Spleen (tissue), 11 donors: Measurements from ENCODE around the gene CDHR3. TPM values are rescaled to one million over a fixed set of nuclear protein-coding genes. Genes with fewer than 3 reads are reported as not detected.

Source experiments
- DNase-seq: peaks from one replicate; pipeline ENCODE4 v3.0.0-alpha.2; 2020
- H3K27ac ChIP-seq, 8 donors: fragments of 200-600 bp; sonication (generic) in 7 of 8; 1 replicate in 4 of 8; 2 replicates in 4 of 8; pipeline versions ENCODE4 v1.5.0 to v1.8.0; 2016 to 2021; ENCODE audit warnings: inconsistent platforms in 4 of 8, mild to moderate bottlenecking in 4 of 8, moderate library complexity in 1 of 8
- H3K27me3 ChIP-seq, 7 donors: fragments of 200-600 bp; sonication (generic) in 6 of 7; replicated peaks in 1 of 7; 1 replicate in 4 of 7; 2 replicates in 3 of 7; pipeline versions ENCODE4 v1.5.0 to v1.8.0; 2016 to 2021; ENCODE audit warnings: inconsistent platforms in 3 of 7, mild to moderate bottlenecking in 1 of 7
- H3K36me3 ChIP-seq, 6 donors: fragments of 200-600 bp; sonication (generic) in 5 of 6; 1 replicate in 4 of 6; 2 replicates in 2 of 6; pipeline versions ENCODE4 v1.5.0 to v1.8.0; 2016 to 2021; ENCODE audit warnings: inconsistent platforms in 2 of 6
- H3K4me1 ChIP-seq, 6 donors: fragments of 200-600 bp; sonication (generic) in 5 of 6; 1 replicate in 3 of 6; 2 replicates in 3 of 6; pipeline versions ENCODE4 v1.5.0 to v1.8.0; 2016 to 2021; ENCODE audit warnings: inconsistent platforms in 3 of 6
- H3K4me3 ChIP-seq, 8 donors: fragments of 200-600 bp; sonication (generic) in 7 of 8; 1 replicate in 4 of 8; 2 replicates in 4 of 8; pipeline versions ENCODE4 v1.5.0 to v1.8.0; 2016 to 2021; ENCODE audit warnings: inconsistent platforms in 4 of 8, mild to moderate bottlenecking in 4 of 8, moderate library complexity in 2 of 8
- H3K9me3 ChIP-seq, 8 donors: fragments of 200-600 bp; sonication (generic) in 7 of 8; 1 replicate in 4 of 8; 2 replicates in 4 of 8; pipeline versions ENCODE4 v1.5.0 to v1.8.0; 2016 to 2021; ENCODE audit warnings: inconsistent platforms in 4 of 8
- CTCF ChIP-seq, 11 experiments: fragments of 200-600 bp in 7 of 11; fragments of 450-650 bp in 4 of 11; sonication (generic) in 4 of 11; IDR thresholded peaks in 8 of 11; conservative IDR thresholded peaks in 3 of 11; 1 replicate in 7 of 11; 2 replicates in 4 of 11; pipeline versions ENCODE4 v1.4.0 to v1.8.0; 2016 to 2021; ENCODE audit warnings: antibody characterized with exemption in 11 of 11, inconsistent platforms in 4 of 11, mild to moderate bottlenecking in 1 of 11
- POLR2A ChIP-seq, 3 donors: fragments of 450-650 bp; IDR thresholded peaks; one replicate each; pipeline ENCODE4 v1.5.1; 2017; ENCODE audit warnings: antibody characterized with exemption in 3 of 3, mild to moderate bottlenecking in 1 of 3
- POLR2AphosphoS5 ChIP-seq, 3 donors: sonication (generic); formaldehyde crosslinking; IDR thresholded peaks; one replicate each; pipeline ENCODE4 v1.5.1; 2017; ENCODE audit warnings: antibody characterized with exemption in 3 of 3
- WGBS, 5 donors: extraction: QIAGEN DNeasy Blood & Tissue Kit in 3 of 5; methylation state at CpG; one replicate each; pipeline versions ENCODE4 v1.1.5 to v1.1.7; 2013 to 2018; 5-methylcytosine and 5-hydroxymethylcytosine counted together
- intact Hi-C: fragments of 100-400 bp; cut with DNase I; formaldehyde crosslinking; loops from one replicate; pipeline ENCODE4 v1.15.0; 2023; ENCODE audit warnings: low total_unique reads
- polyA plus RNA-seq, 3 donors: library from polyadenylated mRNA; stranded (reverse); fragments of 200-250 nt; gene quantifications; one replicate each; pipeline ENCODE4 v1.2.1, GENCODE V29; 2013
- total RNA-seq, 7 donors: library from RNA; depleted of rRNA in 3 of 7; stranded (reverse); fragments of >200 nt in 3 of 7; fragmentation: NEBNext Ultra II Directional in 4 of 7; extraction: Animal tissue kit (Norgen Biotek cat#: 25700) in 4 of 7; gene quantifications; one replicate each; pipeline versions ENCODE4 v1.1.0 to v1.2.1, GENCODE V29; 2016 to 2021
- donor health status: healthy with polysubstance abuse.
- donor health status: DM: no; HTN: no; CAD: no; lungs with moderate emphysema.
- donor health status: DM: no; HTN: no; CAD: no.
- donor health status: Bipolar disorder and iron deficiency.
- donor health status: healthy.
- donor health status: DM: no; HTN: no; CAD: no.
- donor health status: DM: yes; HTN: yes; CAD: no.

CDHR3 gene
- total and polyA plus RNA-seq, 10 donors = 0.32 to 3.8 (median 1.2) TPM

DNA sequence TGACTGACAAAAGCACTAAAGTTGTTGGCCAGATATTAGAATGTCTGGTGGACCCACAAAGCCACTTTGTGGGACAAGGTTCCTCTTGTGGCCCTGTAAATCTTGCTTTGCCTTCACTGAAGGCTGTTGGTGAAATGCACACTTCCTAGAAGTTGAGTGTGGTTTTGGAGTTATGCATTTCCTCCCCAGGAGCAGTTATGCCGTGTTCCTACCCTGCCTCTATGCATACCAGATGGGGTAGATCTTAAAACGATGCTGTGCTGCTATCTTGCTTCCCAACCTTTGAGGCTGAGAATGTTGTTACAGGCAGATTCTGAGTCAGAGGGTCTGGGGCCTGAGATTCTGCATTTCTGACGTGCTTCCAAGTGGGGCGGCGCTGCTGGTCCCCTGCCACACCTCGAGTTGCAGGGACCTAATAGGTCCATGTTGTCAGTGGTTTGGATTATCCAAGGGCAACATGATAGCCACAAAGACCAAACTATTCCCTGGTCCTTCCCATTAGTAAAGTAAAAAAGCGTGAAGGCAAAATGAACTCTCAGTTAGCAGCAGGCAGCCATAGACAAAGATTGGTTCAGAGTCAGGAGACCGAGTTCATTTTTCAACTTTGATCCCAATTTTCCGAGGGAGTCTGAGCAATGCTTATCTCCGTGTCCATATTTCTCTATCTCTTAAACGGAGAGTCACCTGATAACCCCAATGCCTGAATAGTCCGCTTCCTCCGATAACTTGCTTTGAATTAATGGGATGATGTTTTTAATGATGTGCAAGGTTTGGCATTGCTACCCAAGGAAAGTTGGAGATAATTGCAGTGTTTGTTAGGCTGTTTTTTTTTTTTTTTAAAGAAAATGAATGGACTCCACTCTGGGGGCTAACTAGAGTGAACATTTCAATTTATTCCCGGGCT lies 55.8 kb downstream of the CDHR3 start:
- no peaks in the 10 kb centered on the region for H3K9me3 ChIP-seq
- intact Hi-C loops = no loop called here
- no peaks in the 10 kb centered on the region for H3K36me3 ChIP-seq
- peaks cover 8 to 43% (median 22%) of the 10 kb centered on the region in 6 donors for H3K4me1 ChIP-seq
- TF ChIP-seq CTCF (IDR thresholded peaks at IDR 0.05 in 8 of 11, conservative IDR thresholded peaks at IDR 0.05 in 3 of 11) = no peak
- no peak for TF ChIP-seq POLR2A (IDR thresholded peaks at IDR 0.05)
- TF ChIP-seq POLR2AphosphoS5 (IDR thresholded peaks at IDR 0.05) = no peak
- peaks cover 0 to 5% (median 0%) of the 10 kb centered on the region in 7 donors for H3K27me3 ChIP-seq
- DNase-seq = no peak
- no peak overlapping the region for H3K4me3 ChIP-seq
- WGBS, 5 donors = 82 to 87% (median 85%) methylated on average over 14 of the region's 14 CpGs
- H3K27ac ChIP-seq = no peak overlapping the region

DNA sequence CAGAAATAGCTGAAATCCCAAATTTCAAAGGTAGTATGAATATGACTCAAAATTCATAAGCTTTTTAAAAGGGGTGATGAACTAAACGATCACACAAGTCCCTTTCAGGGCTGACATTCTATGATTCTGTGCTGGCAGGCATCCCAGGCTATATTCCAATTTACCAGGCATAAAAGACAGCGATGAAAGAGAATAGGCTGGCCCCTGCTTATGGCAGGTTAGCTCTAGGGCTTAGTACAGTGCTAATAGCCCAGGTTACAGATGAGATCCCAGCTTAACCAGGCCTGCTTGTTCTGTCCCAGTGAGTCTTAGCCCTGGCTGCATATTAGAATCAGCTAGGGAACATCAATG lies 56.4 kb downstream of the CDHR3 start:
- 86 to 96% (median 90%) methylated on average over 2 of the region's 2 CpGs for WGBS, 5 donors
- intact Hi-C loops = no loop called here

DNA sequence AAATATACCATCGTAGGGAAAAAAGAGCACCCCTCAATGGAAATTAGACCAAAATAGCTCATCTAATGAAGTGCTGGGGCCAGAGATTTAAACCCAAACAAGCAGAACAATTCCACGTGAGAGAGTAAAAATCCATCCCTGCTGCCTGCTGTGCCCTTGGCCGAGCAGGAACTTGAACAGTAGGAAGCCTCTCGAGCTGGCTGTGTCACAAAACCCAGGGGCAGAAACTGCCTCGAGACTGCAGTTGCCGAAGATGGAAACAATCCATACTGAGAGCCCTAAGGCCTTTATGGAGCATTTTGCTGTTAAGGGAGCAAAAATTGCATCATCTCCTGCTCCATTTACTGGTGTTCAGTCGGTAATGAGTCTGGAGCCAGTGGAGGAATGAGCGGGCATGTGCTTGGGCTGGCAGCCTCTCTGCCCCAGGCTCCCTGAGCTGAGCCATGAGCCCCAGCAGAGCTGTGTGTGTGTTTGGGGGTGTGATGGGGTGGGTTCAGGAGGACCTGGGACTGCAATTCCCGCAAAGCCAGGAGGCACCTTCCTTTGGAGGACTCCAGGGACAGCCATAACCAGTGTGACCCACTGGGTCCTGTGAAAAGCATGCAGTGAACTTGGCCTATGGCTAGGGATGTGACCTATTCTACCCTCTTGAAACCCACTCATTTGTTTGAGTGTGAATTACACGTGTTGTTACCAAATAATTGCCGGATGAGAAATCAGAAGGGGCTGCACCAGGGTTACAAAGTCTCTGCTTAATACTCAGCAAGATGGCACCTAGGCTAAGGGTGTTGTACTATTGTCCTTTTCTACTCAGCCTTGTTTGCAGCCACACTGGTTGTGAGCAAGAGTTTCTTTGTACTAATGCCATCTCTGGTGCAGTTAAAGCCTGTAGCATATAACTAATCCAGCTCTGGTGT lies 58.3 kb downstream of the CDHR3 start:
- no peaks in the 10 kb centered on the region for H3K9me3 ChIP-seq
- no peaks in the 10 kb centered on the region for H3K36me3 ChIP-seq
- TF ChIP-seq POLR2AphosphoS5 (IDR thresholded peaks at IDR 0.05) (no peak), CTCF (IDR thresholded peaks at IDR 0.05 in 8 of 11, conservative IDR thresholded peaks at IDR 0.05 in 3 of 11) (no peak), POLR2A (IDR thresholded peaks at IDR 0.05) (no peak)
- peaks cover 10 to 49% (median 27%) of the 10 kb centered on the region in 6 donors for H3K4me1 ChIP-seq
- H3K4me3 ChIP-seq = no peak overlapping the region
- peaks cover 0 to 5% (median 0%) of the 10 kb centered on the region in 7 donors for H3K27me3 ChIP-seq
- intact Hi-C loops = no loop called here
- no peak for DNase-seq
- 79 to 86% (median 81%) methylated on average over 11 of the region's 11 CpGs for whole genome bisulfite sequencing, 5 donors
- H3K27ac ChIP-seq = peak overlapping the region in 4 of 8 donors; percentile 13 to 69 (median 46)

More for the DNA sequence above, 56.4 kb downstream of the CDHR3 start:
- no peak overlapping the region for H3K27ac ChIP-seq
- peaks cover 10 to 50% (median 27%) of the 10 kb centered on the region in 6 donors for H3K4me1 ChIP-seq
- H3K27me3 ChIP-seq = peaks cover 0 to 5% (median 0%) of the 10 kb centered on the region in 7 donors
- TF ChIP-seq POLR2A (IDR thresholded peaks at IDR 0.05) (no peak), CTCF (IDR thresholded peaks at IDR 0.05 in 8 of 11, conservative IDR thresholded peaks at IDR 0.05 in 3 of 11) (no peak), POLR2AphosphoS5 (IDR thresholded peaks at IDR 0.05) (no peak)
- H3K9me3 ChIP-seq = no peaks in the 10 kb centered on the region
- DNase-seq = no peak
- no peak overlapping the region for H3K4me3 ChIP-seq
- H3K36me3 ChIP-seq = no peaks in the 10 kb centered on the region
